Body of pancreas (tissue), 4 donors: ENCODE results near the gene NBAS.

ENCODE experiments used
- CTCF ChIP-seq, 7 experiments: fragments of 450-650 bp in 4 of 7; fragments of 200-600 bp in 3 of 7; sonication (generic) in 3 of 7; IDR thresholded peaks; one replicate each; pipeline ENCODE4 v1.5.1; 2016 to 2019; ENCODE audit warnings: antibody characterized with exemption in 7 of 7
- POLR2A ChIP-seq, 3 donors: fragments of 450-650 bp; IDR thresholded peaks; one replicate each; pipeline ENCODE4 v1.6.1; 2016; ENCODE audit warnings: antibody characterized with exemption in 3 of 3, mild to moderate bottlenecking in 2 of 3

DNA sequence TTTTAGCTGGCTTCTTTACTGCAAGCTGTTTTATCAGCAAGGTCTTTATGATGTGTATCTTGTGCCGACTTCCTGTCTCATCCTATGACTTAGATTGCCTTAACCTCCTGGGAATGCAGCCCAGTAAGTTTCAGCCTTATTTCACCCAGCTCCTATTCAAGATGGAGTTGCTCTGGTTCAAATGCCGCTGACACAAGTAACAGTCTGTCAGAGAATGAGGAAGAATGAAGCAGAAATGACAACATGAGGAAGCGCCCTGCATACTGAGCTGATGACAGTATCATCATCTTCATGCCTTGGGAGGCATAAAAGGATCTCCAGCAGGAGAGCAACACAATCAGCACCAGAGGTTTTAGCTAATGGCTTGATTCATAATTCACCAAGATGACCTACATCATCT lies 309.4 kb downstream of the NBAS start:
- TF ChIP-seq CTCF (IDR thresholded peaks at IDR 0.05), result no peak
- no peak for TF ChIP-seq POLR2A (IDR thresholded peaks at IDR 0.05)
